Activated T-helper 17 cell treated with anti-CD3 and anti-CD28 coated beads, Interleukin-2, amount 50 U/mL, for 72 hours (primary cell): ENCODE results near the gene OTUD3. TPM values are rescaled to one million over a fixed set of nuclear protein-coding genes. Genes with fewer than 3 reads are reported as not detected.
"Not testable (repeated sequence)": the region's sequence is repeated elsewhere in the genome, so short reads cannot be mapped to it uniquely, and the experiment has no call there.

Experiments used
- ATAC-seq: fragments of 150-1000 bp; cut with Tn5 transposase; replicated peaks from 2 replicates; pipeline ENCODE4 v1.10.0; 2021; ENCODE audit warnings: mild to moderate bottlenecking, moderate library complexity
- H3K27ac Mint-ChIP-seq: one replicate; pipeline ENCODE4 v1.8.0; 2022; ENCODE audit warnings: mixed read lengths
- H3K27me3 Mint-ChIP-seq: one replicate; pipeline ENCODE4 v1.8.0; 2022; ENCODE audit warnings: mixed read lengths
- H3K36me3 Mint-ChIP-seq: one replicate; pipeline ENCODE4 v1.8.0; 2022; ENCODE audit warnings: low read depth, mild to moderate bottlenecking, mixed read lengths
- H3K4me1 Mint-ChIP-seq: one replicate; pipeline ENCODE4 v1.8.0; 2022; ENCODE audit warnings: mixed read lengths
- H3K4me3 Mint-ChIP-seq: one replicate; pipeline ENCODE4 v1.8.0; 2022; ENCODE audit warnings: mild to moderate bottlenecking, mixed read lengths
- H3K9me3 Mint-ChIP-seq: one replicate; pipeline ENCODE4 v1.8.0; 2022; ENCODE audit warnings: mixed read lengths
- total RNA-seq, 2 donors: library from RNA; stranded (reverse); gene quantifications; one replicate each; pipeline ENCODE4 v1.2.3, GENCODE V29; 2022

The OTUD3 gene
- total RNA-seq, 2 donors from 2014 or later = 11.5 to 16.6 TPM

- no peak for ATAC-seq
- Mint-ChIP-seq H3K27ac (no peak overlapping the region), H3K27me3 (peaks cover 26% of the 10 kb centered on the region), H3K4me1 (peaks cover 19% of the 10 kb centered on the region), H3K9me3 (no peaks in the 10 kb centered on the region), H3K36me3 (no peaks in the 10 kb centered on the region), H3K4me3 (no peak overlapping the region)
These were observed 2.5 kb upstream of the OTUD3 start for GRCh38 chr1:19879661-19880060.

GRCh38 chr1:19880841-19881240, 1.4 kb upstream of the OTUD3 start:
- peaks cover 22% of the 10 kb centered on the region for H3K27me3 Mint-ChIP-seq
- H3K27ac Mint-ChIP-seq = not testable (repeated sequence)

GRCh38 chr1:19884312-19884711, 2.1 kb downstream of the OTUD3 start:
- no peak for ATAC-seq
- Mint-ChIP-seq H3K4me3 (peak overlapping the region; percentile 91), H3K27me3 (peaks cover 1% of the 10 kb centered on the region), H3K9me3 (no peaks in the 10 kb centered on the region), H3K4me1 (peaks cover 23% of the 10 kb centered on the region), H3K36me3 (no peaks in the 10 kb centered on the region), H3K27ac (no peak overlapping the region)

More at GRCh38 chr1:19880841-19881240, 1.4 kb upstream of the OTUD3 start:
- peaks cover 19% of the 10 kb centered on the region for H3K4me1 Mint-ChIP-seq
- not testable (repeated sequence) for ATAC-seq, H3K4me3 Mint-ChIP-seq, H3K9me3 Mint-ChIP-seq, H3K36me3 Mint-ChIP-seq

- Mint-ChIP-seq H3K27me3 (no peaks in the 10 kb centered on the region), H3K27ac (no peak overlapping the region), H3K36me3 (peaks cover 9% of the 10 kb centered on the region), H3K4me3 (no peak overlapping the region), H3K4me1 (peaks cover 23% of the 10 kb centered on the region), H3K9me3 (no peaks in the 10 kb centered on the region)
- no peak for ATAC-seq
These were observed 3.6 kb downstream of the OTUD3 start for GRCh38 chr1:19885821-19886220.

GRCh38 chr1:19888112-19888511, 5.9 kb downstream of the OTUD3 start:
- Mint-ChIP-seq H3K4me3 (no peak overlapping the region), H3K36me3 (peaks cover 32% of the 10 kb centered on the region), H3K9me3 (no peaks in the 10 kb centered on the region)

GRCh38 chr1:19889656-19890055, 7.5 kb downstream of the OTUD3 start:
- no peak for ATAC-seq
- Mint-ChIP-seq H3K9me3 (no peaks in the 10 kb centered on the region), H3K27ac (no peak overlapping the region), H3K27me3 (no peaks in the 10 kb centered on the region), H3K4me3 (no peak overlapping the region), H3K4me1 (peaks cover 14% of the 10 kb centered on the region), H3K36me3 (peaks cover 48% of the 10 kb centered on the region)

More at GRCh38 chr1:19888112-19888511, 5.9 kb downstream of the OTUD3 start:
- Mint-ChIP-seq H3K27ac (no peak overlapping the region), H3K4me1 (peaks cover 22% of the 10 kb centered on the region), H3K27me3 (no peaks in the 10 kb centered on the region)
- ATAC-seq = no peak

- peaks cover 71% of the 10 kb centered on the region for H3K36me3 Mint-ChIP-seq
- ATAC-seq = no peak
- H3K4me1 Mint-ChIP-seq = peaks cover 14% of the 10 kb centered on the region
- no peaks in the 10 kb centered on the region for H3K27me3 Mint-ChIP-seq
- H3K4me3 Mint-ChIP-seq = no peak overlapping the region
- H3K27ac Mint-ChIP-seq = peak overlapping the region; percentile 29
- H3K9me3 Mint-ChIP-seq = no peaks in the 10 kb centered on the region
These were observed 9.9 kb downstream of the OTUD3 start for GRCh38 chr1:19892129-19892528.

- Mint-ChIP-seq H3K4me1 (peaks cover 13% of the 10 kb centered on the region), H3K9me3 (no peaks in the 10 kb centered on the region), H3K27me3 (no peaks in the 10 kb centered on the region), H3K4me3 (no peak overlapping the region), H3K36me3 (peaks cover 77% of the 10 kb centered on the region), H3K27ac (peak overlapping the region; percentile 29)
- ATAC-seq = no peak
These were observed 10.5 kb downstream of the OTUD3 start for GRCh38 chr1:19892628-19893168.

- no peak overlapping the region for H3K27ac Mint-ChIP-seq
- no peak for ATAC-seq
- peaks cover 9% of the 10 kb centered on the region for H3K4me1 Mint-ChIP-seq
- H3K4me3 Mint-ChIP-seq = no peak overlapping the region
- no peaks in the 10 kb centered on the region for H3K9me3 Mint-ChIP-seq
- H3K27me3 Mint-ChIP-seq = no peaks in the 10 kb centered on the region
- peaks cover 86% of the 10 kb centered on the region for H3K36me3 Mint-ChIP-seq
These were observed 11.5 kb downstream of the OTUD3 start for GRCh38 chr1:19893687-19894086.

- peaks cover 91% of the 10 kb centered on the region for H3K36me3 Mint-ChIP-seq
- H3K27me3 Mint-ChIP-seq = no peaks in the 10 kb centered on the region
- H3K27ac Mint-ChIP-seq = no peak overlapping the region
- no peak for ATAC-seq
- H3K9me3 Mint-ChIP-seq = no peaks in the 10 kb centered on the region
- H3K4me1 Mint-ChIP-seq = peaks cover 9% of the 10 kb centered on the region
- no peak overlapping the region for H3K4me3 Mint-ChIP-seq
These were observed 12.0 kb downstream of the OTUD3 start for GRCh38 chr1:19894218-19894617.

GRCh38 chr1:19901653-19902052, 19.5 kb downstream of the OTUD3 start:
- Mint-ChIP-seq H3K36me3 (peaks cover 91% of the 10 kb centered on the region), H3K4me3 (no peak overlapping the region), H3K9me3 (no peaks in the 10 kb centered on the region), H3K27ac (no peak overlapping the region), H3K4me1 (no peaks in the 10 kb centered on the region), H3K27me3 (no peaks in the 10 kb centered on the region)
- no peak for ATAC-seq

GRCh38 chr1:19903621-19904020, 21.4 kb downstream of the OTUD3 start:
- no peaks in the 10 kb centered on the region for H3K4me1 Mint-ChIP-seq
- ATAC-seq = no peak
- no peak overlapping the region for H3K4me3 Mint-ChIP-seq
- H3K36me3 Mint-ChIP-seq = peaks cover 92% of the 10 kb centered on the region
- H3K27ac Mint-ChIP-seq = no peak overlapping the region
- H3K9me3 Mint-ChIP-seq = no peaks in the 10 kb centered on the region
- no peaks in the 10 kb centered on the region for H3K27me3 Mint-ChIP-seq

- peak overlapping the region; percentile 36 for H3K27ac Mint-ChIP-seq
- H3K27me3 Mint-ChIP-seq = no peaks in the 10 kb centered on the region
- no peak overlapping the region for H3K4me3 Mint-ChIP-seq
- H3K4me1 Mint-ChIP-seq = no peaks in the 10 kb centered on the region
- H3K36me3 Mint-ChIP-seq = peaks cover 92% of the 10 kb centered on the region
- H3K9me3 Mint-ChIP-seq = no peaks in the 10 kb centered on the region
- no peak for ATAC-seq
These were observed 25.3 kb downstream of the OTUD3 start for GRCh38 chr1:19907456-19907855.

GRCh38 chr1:19909392-19909791, 27.2 kb downstream of the OTUD3 start:
- ATAC-seq = no peak
- Mint-ChIP-seq H3K27ac (no peak overlapping the region), H3K36me3 (peaks cover 93% of the 10 kb centered on the region), H3K27me3 (no peaks in the 10 kb centered on the region), H3K4me3 (no peak overlapping the region), H3K4me1 (no peaks in the 10 kb centered on the region), H3K9me3 (no peaks in the 10 kb centered on the region)

GRCh38 chr1:19909971-19910370, 27.8 kb downstream of the OTUD3 start:
- H3K9me3 Mint-ChIP-seq = no peaks in the 10 kb centered on the region
- H3K4me1 Mint-ChIP-seq = no peaks in the 10 kb centered on the region
- H3K27me3 Mint-ChIP-seq = no peaks in the 10 kb centered on the region
- no peak for ATAC-seq
- H3K36me3 Mint-ChIP-seq = peaks cover 90% of the 10 kb centered on the region
- H3K4me3 Mint-ChIP-seq = no peak overlapping the region
- no peak overlapping the region for H3K27ac Mint-ChIP-seq

- H3K27ac Mint-ChIP-seq = no peak overlapping the region
- no peak for ATAC-seq
- no peaks in the 10 kb centered on the region for H3K4me1 Mint-ChIP-seq
- no peak overlapping the region for H3K4me3 Mint-ChIP-seq
- H3K27me3 Mint-ChIP-seq = no peaks in the 10 kb centered on the region
- H3K9me3 Mint-ChIP-seq = no peaks in the 10 kb centered on the region
- H3K36me3 Mint-ChIP-seq = peaks cover 85% of the 10 kb centered on the region
These were observed 28.5 kb downstream of the OTUD3 start for GRCh38 chr1:19910650-19911049.
